ENCODE data around the gene BMP15. TPM values are rescaled to one million over a fixed set of nuclear protein-coding genes. Genes with fewer than 3 reads are reported as not detected.

The BMP15 gene
- total and polyA plus RNA-seq, 2 of the 8 experiments (the other 6 are each of a cell fraction or from before 2014, with no cell fraction given), result not detected

DNA sequence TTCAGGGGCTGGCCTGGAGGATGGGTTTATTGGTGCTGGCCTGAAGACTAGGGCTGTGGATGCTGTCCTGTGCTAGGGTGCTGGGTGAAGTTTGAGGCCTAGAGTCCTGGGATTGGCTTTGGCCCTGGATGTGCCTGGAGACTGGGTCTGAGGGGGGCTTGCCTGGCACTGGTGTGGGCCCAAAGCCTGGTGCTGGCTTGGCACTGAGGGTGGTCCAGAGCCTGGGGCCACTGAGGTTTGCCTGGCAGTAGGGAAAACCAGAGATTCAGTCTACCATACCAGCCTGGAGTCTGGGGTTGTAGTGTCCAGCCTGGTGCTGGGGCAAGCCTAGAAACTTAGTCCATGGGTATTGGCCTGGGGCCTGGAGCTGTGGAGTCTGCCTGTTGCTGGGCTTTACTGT is 16.6 kb downstream of the BMP15 start (continued):
- TF ChIP-seq, protein P1, sequence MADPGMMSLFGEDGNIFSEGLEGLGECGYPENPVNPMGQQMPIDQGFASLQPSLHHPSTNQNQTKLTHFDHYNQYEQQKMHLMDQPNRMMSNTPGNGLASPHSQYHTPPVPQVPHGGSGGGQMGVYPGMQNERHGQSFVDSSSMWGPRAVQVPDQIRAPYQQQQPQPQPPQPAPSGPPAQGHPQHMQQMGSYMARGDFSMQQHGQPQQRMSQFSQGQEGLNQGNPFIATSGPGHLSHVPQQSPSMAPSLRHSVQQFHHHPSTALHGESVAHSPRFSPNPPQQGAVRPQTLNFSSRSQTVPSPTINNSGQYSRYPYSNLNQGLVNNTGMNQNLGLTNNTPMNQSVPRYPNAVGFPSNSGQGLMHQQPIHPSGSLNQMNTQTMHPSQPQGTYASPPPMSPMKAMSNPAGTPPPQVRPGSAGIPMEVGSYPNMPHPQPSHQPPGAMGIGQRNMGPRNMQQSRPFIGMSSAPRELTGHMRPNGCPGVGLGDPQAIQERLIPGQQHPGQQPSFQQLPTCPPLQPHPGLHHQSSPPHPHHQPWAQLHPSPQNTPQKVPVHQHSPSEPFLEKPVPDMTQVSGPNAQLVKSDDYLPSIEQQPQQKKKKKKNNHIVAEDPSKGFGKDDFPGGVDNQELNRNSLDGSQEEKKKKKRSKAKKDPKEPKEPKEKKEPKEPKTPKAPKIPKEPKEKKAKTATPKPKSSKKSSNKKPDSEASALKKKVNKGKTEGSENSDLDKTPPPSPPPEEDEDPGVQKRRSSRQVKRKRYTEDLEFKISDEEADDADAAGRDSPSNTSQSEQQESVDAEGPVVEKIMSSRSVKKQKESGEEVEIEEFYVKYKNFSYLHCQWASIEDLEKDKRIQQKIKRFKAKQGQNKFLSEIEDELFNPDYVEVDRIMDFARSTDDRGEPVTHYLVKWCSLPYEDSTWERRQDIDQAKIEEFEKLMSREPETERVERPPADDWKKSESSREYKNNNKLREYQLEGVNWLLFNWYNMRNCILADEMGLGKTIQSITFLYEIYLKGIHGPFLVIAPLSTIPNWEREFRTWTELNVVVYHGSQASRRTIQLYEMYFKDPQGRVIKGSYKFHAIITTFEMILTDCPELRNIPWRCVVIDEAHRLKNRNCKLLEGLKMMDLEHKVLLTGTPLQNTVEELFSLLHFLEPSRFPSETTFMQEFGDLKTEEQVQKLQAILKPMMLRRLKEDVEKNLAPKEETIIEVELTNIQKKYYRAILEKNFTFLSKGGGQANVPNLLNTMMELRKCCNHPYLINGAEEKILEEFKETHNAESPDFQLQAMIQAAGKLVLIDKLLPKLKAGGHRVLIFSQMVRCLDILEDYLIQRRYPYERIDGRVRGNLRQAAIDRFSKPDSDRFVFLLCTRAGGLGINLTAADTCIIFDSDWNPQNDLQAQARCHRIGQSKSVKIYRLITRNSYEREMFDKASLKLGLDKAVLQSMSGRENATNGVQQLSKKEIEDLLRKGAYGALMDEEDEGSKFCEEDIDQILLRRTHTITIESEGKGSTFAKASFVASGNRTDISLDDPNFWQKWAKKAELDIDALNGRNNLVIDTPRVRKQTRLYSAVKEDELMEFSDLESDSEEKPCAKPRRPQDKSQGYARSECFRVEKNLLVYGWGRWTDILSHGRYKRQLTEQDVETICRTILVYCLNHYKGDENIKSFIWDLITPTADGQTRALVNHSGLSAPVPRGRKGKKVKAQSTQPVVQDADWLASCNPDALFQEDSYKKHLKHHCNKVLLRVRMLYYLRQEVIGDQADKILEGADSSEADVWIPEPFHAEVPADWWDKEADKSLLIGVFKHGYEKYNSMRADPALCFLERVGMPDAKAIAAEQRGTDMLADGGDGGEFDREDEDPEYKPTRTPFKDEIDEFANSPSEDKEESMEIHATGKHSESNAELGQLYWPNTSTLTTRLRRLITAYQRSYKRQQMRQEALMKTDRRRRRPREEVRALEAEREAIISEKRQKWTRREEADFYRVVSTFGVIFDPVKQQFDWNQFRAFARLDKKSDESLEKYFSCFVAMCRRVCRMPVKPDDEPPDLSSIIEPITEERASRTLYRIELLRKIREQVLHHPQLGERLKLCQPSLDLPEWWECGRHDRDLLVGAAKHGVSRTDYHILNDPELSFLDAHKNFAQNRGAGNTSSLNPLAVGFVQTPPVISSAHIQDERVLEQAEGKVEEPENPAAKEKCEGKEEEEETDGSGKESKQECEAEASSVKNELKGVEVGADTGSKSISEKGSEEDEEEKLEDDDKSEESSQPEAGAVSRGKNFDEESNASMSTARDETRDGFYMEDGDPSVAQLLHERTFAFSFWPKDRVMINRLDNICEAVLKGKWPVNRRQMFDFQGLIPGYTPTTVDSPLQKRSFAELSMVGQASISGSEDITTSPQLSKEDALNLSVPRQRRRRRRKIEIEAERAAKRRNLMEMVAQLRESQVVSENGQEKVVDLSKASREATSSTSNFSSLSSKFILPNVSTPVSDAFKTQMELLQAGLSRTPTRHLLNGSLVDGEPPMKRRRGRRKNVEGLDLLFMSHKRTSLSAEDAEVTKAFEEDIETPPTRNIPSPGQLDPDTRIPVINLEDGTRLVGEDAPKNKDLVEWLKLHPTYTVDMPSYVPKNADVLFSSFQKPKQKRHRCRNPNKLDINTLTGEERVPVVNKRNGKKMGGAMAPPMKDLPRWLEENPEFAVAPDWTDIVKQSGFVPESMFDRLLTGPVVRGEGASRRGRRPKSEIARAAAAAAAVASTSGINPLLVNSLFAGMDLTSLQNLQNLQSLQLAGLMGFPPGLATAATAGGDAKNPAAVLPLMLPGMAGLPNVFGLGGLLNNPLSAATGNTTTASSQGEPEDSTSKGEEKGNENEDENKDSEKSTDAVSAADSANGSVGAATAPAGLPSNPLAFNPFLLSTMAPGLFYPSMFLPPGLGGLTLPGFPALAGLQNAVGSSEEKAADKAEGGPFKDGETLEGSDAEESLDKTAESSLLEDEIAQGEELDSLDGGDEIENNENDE (IDR thresholded peaks at IDR 0.05; ENCODE audit: insufficient replicate concordance, low read length), result no peak
- no peak for TF ChIP-seq CHD2 (IDR thresholded peaks at IDR 0.05; ENCODE audit: low read length)

All from H1 (cell line).